ENCODE data around the gene TGFB1I1.

DNA sequence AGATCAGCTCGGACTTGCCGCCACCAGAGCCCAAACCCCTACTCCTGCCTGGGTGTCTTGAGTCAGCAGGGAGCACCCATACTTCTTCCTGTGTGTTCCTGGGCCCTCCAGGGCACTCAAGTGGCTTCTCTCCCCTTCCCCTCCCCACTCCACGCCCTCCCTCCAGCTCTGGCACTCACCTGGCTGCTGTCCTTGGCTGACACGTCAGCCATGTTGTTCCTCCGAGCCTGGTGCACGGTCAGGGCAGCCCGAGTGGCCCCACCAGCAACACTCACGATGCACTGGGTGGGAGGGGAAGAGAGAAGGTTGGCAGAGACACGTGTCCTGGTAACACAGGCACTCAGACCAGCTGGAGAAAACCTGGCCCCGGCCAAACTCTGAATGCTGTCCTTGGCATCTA, 24.7 kb downstream of the TGFB1I1 start:
- TF ChIP-seq, protein P1, sequence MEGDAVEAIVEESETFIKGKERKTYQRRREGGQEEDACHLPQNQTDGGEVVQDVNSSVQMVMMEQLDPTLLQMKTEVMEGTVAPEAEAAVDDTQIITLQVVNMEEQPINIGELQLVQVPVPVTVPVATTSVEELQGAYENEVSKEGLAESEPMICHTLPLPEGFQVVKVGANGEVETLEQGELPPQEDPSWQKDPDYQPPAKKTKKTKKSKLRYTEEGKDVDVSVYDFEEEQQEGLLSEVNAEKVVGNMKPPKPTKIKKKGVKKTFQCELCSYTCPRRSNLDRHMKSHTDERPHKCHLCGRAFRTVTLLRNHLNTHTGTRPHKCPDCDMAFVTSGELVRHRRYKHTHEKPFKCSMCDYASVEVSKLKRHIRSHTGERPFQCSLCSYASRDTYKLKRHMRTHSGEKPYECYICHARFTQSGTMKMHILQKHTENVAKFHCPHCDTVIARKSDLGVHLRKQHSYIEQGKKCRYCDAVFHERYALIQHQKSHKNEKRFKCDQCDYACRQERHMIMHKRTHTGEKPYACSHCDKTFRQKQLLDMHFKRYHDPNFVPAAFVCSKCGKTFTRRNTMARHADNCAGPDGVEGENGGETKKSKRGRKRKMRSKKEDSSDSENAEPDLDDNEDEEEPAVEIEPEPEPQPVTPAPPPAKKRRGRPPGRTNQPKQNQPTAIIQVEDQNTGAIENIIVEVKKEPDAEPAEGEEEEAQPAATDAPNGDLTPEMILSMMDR (conservative IDR thresholded peaks at IDR 0.05) = no peak
- no peak for TF ChIP-seq ZFX (IDR thresholded peaks at IDR 0.05)

All from C4-2B (cell line).